CD14-positive monocyte (primary cell): ENCODE measurements around the gene DNLZ. TPM values are rescaled to one million over a fixed set of nuclear protein-coding genes. Genes with fewer than 3 reads are reported as not detected.

ENCODE experiments used
- DNase-seq, 3 donors: peaks; one replicate each; pipeline ENCODE4 v3.0.0-alpha.2; 2011 to 2022
- H2AFZ ChIP-seq: 2 replicates; pipeline ENCODE4 v1.6.0; 2012; ENCODE audit warnings: mild to moderate bottlenecking, low read depth, low read length, inconsistent platforms; ENCODE audit not compliant: insufficient read depth, poor library complexity, severe bottlenecking
- H3K27ac ChIP-seq, 2 donors: 1 replicate in 1 of 2; 2 replicates in 1 of 2; pipeline ENCODE4 v1.5.1; 2012 to 2013; ENCODE audit warnings: low read length in 2 of 2, control low read depth in 1 of 2, inconsistent platforms in 1 of 2, low read depth in 1 of 2, mild to moderate bottlenecking in 1 of 2
- H3K27me3 ChIP-seq, 2 donors: one replicate each; pipeline versions ENCODE4 v1.6.0 to v1.6.1; 2011 to 2013; ENCODE audit warnings: low read length in 2 of 2; ENCODE audit not compliant: control insufficient read depth in 2 of 2, insufficient read depth in 2 of 2
- H3K36me3 ChIP-seq, 2 donors: replicated peaks in 1 of 2; 1 replicate in 1 of 2; 2 replicates in 1 of 2; pipeline versions ENCODE4 v1.5.1 to v1.6.1; 2012 to 2013; ENCODE audit warnings: low read length in 2 of 2, control low read depth in 1 of 2, inconsistent platforms in 1 of 2, mild to moderate bottlenecking in 1 of 2; ENCODE audit not compliant: insufficient read depth in 2 of 2, control insufficient read depth in 1 of 2
- H3K4me1 ChIP-seq, 2 donors: 1 replicate in 1 of 2; 2 replicates in 1 of 2; pipeline versions ENCODE4 v1.5.1 to v1.6.1; 2012 to 2013; ENCODE audit warnings: low read length in 2 of 2, control low read depth in 1 of 2, inconsistent platforms in 1 of 2, mild to moderate bottlenecking in 1 of 2, moderate library complexity in 1 of 2; ENCODE audit not compliant: insufficient read depth in 2 of 2, control insufficient read depth in 1 of 2
- H3K4me2 ChIP-seq: replicated peaks from 2 replicates; pipeline ENCODE3; 2012; ENCODE audit warnings: low read length, moderate library complexity, mild to moderate bottlenecking; ENCODE audit not compliant: poor library complexity, severe bottlenecking; ENCODE audit errors: extremely low read depth
- H3K4me3 ChIP-seq, 3 experiments: fragments of 200-600 bp in 1 of 3; sonication (generic) in 1 of 3; replicated peaks in 1 of 3; 1 replicate in 2 of 3; 2 replicates in 1 of 3; pipeline ENCODE4 v1.5.1; 2011 to 2013; ENCODE audit warnings: low read length in 3 of 3, mild to moderate bottlenecking in 3 of 3, control low read depth in 2 of 3, low read depth in 2 of 3, inconsistent platforms in 1 of 3, moderate library complexity in 1 of 3
- H3K79me2 ChIP-seq: 2 replicates; pipeline ENCODE4 v1.6.0; 2012; ENCODE audit warnings: mild to moderate bottlenecking, control low read depth, inconsistent platforms, low read length, moderate library complexity; ENCODE audit not compliant: insufficient read depth
- H3K9ac ChIP-seq: 2 replicates; pipeline ENCODE4 v1.6.0; 2017; ENCODE audit warnings: low read length, mild to moderate bottlenecking; ENCODE audit not compliant: insufficient read depth, poor library complexity, severe bottlenecking
- H3K9me3 ChIP-seq, 2 donors: replicated peaks in 1 of 2; 1 replicate in 1 of 2; 2 replicates in 1 of 2; pipeline versions ENCODE4 v1.5.1 to v1.6.1; 2012 to 2013; ENCODE audit warnings: low read length in 2 of 2, control low read depth in 1 of 2; ENCODE audit not compliant: control insufficient read depth in 1 of 2, insufficient read depth in 1 of 2
- H4K20me1 ChIP-seq: 2 replicates; pipeline ENCODE4 v1.6.0; 2012; ENCODE audit warnings: mild to moderate bottlenecking, low read length, control low read depth, moderate library complexity; ENCODE audit not compliant: insufficient read depth
- H3K27ac Mint-ChIP-seq, 7 donors: one replicate each; pipeline ENCODE4 v1.8.0; 2020; ENCODE audit warnings: mild to moderate bottlenecking in 7 of 7, mixed read lengths in 7 of 7, moderate library complexity in 6 of 7, inconsistent platforms in 2 of 7
- H3K27me3 Mint-ChIP-seq, 3 donors: one replicate each; pipeline ENCODE4 v1.8.0; 2021 to 2022; ENCODE audit warnings: low read depth in 3 of 3, mild to moderate bottlenecking in 3 of 3, mixed read lengths in 3 of 3, moderate library complexity in 3 of 3, inconsistent platforms in 1 of 3
- H3K36me3 Mint-ChIP-seq, 2 donors: one replicate each; pipeline ENCODE4 v1.8.0; 2020; ENCODE audit warnings: mixed read lengths in 2 of 2, inconsistent platforms in 1 of 2, mild to moderate bottlenecking in 1 of 2
- H3K4me1 Mint-ChIP-seq: one replicate; pipeline ENCODE4 v1.8.0; 2020; ENCODE audit warnings: mild to moderate bottlenecking, mixed read lengths
- H3K4me3 Mint-ChIP-seq, 2 donors: one replicate each; pipeline ENCODE4 v1.8.0; 2020; ENCODE audit warnings: mild to moderate bottlenecking in 2 of 2, mixed read lengths in 2 of 2, moderate library complexity in 1 of 2
- H3K9me3 Mint-ChIP-seq, 7 donors: one replicate each; pipeline ENCODE4 v1.8.0; 2020 to 2022; ENCODE audit warnings: mixed read lengths in 7 of 7, mild to moderate bottlenecking in 6 of 7, moderate library complexity in 6 of 7, inconsistent platforms in 2 of 7
- WGBS: methylation state at CpG from one replicate; pipeline ENCODE4 v1.1.5; 2013; ENCODE audit warnings: missing lambda C conversion rate; ENCODE audit not compliant: insufficient coverage; 5-methylcytosine and 5-hydroxymethylcytosine counted together
- intact Hi-C, 2 donors: fragments of 100-400 bp; cut with micrococcal nuclease; formaldehyde crosslinking; loops; one replicate each; pipeline versions ENCODE4 v1.15.0 to v1.15.1; 2023
- polyA plus RNA-seq, 3 donors: library from polyadenylated mRNA; depleted of rRNA in 1 of 3; unstranded in 2 of 3; stranded (reverse) in 1 of 3; fragments of 300-500 nt in 2 of 3; fragments of >200 nt in 1 of 3; fragmentation: Illumina TruSeq in 2 of 3; gene quantifications; 1 replicate in 2 of 3; 2 replicates in 1 of 3; pipeline ENCODE4 v1.2.3, GENCODE V29; 2012 to 2021
- TF ChIP-seq, protein P1 (sequence below): fragments of 200-600 bp; IDR thresholded peaks from one replicate; pipeline ENCODE4 v1.8.0; 2022; ENCODE audit warnings: antibody characterized with exemption, mild to moderate bottlenecking

Gene DNLZ
- polyA plus RNA-seq, 3 donors, result 5.1 to 20.5 (median 10.5) TPM

DNA sequence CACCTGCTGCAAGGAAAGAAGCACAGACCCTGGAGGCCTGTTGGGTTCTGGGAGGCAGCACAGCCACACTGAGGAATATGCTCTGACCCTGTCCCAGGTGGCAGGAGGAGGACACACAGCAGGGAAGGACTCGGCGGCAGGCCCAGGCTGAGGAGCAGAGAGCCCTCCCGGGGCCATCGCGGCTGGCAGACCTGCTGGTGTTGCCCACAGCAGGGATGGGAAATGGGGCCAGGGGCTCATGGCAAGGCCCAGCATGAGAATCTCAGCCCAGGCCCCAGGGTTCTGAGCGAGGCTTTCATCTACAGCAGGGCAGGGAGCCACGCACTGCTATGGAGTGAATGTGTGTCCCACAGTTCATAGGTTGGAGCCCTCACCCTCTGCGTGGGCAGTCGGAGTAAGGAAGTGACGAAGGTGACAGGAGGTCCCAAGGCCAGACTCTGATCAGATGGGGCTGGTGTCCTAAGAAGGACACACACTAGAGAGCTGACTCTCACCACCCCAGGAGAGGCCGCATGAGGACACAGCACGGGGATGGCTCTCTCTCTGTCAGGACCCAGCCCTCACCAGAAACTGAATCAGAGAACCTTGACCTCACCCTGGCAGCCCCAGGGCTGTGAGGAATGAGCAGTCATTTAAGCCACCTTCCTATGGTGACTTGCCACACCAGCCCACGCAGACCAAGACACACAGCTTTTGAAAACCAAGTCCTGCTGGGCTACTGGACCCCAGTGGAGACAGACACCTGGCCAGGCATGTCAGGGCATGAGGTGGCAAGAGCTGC lies 46.5 kb downstream of the DNLZ start:
- Histone ChIP-seq H3K36me3 (no peaks in the 10 kb centered on the region), H3K4me3 (no peak overlapping the region), H3K4me1 (no peaks in the 10 kb centered on the region), H3K27ac (no peak overlapping the region), H3K9ac (no peak overlapping the region), H3K79me2 (no peaks in the 10 kb centered on the region), H3K4me2 (no peak overlapping the region), H4K20me1 (no peaks in the 10 kb centered on the region), H2AFZ (no peak overlapping the region), H3K27me3 (no peaks in the 10 kb centered on the region), H3K9me3 (peaks cover 10 to 26% of the 10 kb centered on the region in 2 donors)
- intact Hi-C loops, result no loop called here
- no peak for DNase-seq
- peaks cover 1% of the 10 kb centered on the region for H3K4me1 Mint-ChIP-seq
- no peak overlapping the region for H3K27ac Mint-ChIP-seq
- H3K27me3 Mint-ChIP-seq, result peaks cover 2 to 3% (median 2%) of the 10 kb centered on the region in 3 donors
- peaks cover 0 to 6% of the 10 kb centered on the region in 2 donors for H3K36me3 Mint-ChIP-seq
- peaks cover 15 to 24% (median 18%) of the 10 kb centered on the region in 7 donors for H3K9me3 Mint-ChIP-seq
- TF ChIP-seq, protein P1, sequence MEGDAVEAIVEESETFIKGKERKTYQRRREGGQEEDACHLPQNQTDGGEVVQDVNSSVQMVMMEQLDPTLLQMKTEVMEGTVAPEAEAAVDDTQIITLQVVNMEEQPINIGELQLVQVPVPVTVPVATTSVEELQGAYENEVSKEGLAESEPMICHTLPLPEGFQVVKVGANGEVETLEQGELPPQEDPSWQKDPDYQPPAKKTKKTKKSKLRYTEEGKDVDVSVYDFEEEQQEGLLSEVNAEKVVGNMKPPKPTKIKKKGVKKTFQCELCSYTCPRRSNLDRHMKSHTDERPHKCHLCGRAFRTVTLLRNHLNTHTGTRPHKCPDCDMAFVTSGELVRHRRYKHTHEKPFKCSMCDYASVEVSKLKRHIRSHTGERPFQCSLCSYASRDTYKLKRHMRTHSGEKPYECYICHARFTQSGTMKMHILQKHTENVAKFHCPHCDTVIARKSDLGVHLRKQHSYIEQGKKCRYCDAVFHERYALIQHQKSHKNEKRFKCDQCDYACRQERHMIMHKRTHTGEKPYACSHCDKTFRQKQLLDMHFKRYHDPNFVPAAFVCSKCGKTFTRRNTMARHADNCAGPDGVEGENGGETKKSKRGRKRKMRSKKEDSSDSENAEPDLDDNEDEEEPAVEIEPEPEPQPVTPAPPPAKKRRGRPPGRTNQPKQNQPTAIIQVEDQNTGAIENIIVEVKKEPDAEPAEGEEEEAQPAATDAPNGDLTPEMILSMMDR, result no peak
- H3K4me3 Mint-ChIP-seq, result no peak overlapping the region
- 97% methylated on average over 12 of the region's 13 CpGs for WGBS

DNA sequence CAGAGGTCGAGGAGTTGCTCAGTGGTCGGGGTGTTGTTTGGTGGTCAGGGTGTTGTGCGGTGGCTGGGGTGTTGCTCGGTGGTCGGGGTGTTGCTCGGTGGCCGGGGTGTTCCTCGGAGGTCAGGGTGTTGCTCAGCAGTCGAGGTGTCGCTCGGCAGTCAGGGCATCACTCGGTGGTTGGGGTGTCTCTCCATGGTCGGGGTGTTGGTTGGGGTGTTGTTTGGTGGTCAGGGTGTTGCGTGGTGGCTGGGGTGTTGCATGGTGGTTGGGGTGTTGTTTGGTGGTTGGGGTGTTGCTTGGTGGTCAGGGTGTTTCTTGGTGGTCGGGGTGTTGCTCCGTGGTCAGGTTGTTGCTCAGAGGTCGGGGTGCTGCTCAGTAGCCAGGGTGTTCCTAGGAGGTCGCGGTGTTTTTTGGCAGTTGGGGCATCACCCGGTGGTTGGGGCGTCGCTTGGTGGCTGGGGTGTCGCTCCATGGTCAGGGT lies 47.2 kb downstream of the DNLZ start:
- peaks cover under 1 to 2% (median 2%) of the 10 kb centered on the region in 3 donors for H3K27me3 Mint-ChIP-seq
- intact Hi-C loops, result no loop called here
- Histone ChIP-seq H2AFZ (no peak overlapping the region), H3K4me3 (no peak overlapping the region), H3K79me2 (no peaks in the 10 kb centered on the region), H3K4me2 (no peak overlapping the region), H3K9me3 (peaks cover 10 to 26% of the 10 kb centered on the region in 2 donors), H3K4me1 (no peaks in the 10 kb centered on the region), H3K36me3 (no peaks in the 10 kb centered on the region), H3K9ac (no peak overlapping the region), H3K27me3 (no peaks in the 10 kb centered on the region), H3K27ac (no peak overlapping the region), H4K20me1 (no peaks in the 10 kb centered on the region)
- H3K4me3 Mint-ChIP-seq, result no peak overlapping the region
- WGBS, result 97% methylated on average over 21 of the region's 23 CpGs
- TF ChIP-seq, protein P1, result no peak
- no peak for DNase-seq
- peaks cover 0 to 6% of the 10 kb centered on the region in 2 donors for H3K36me3 Mint-ChIP-seq
- peak overlapping the region in 1 of 7 donors; percentile 7 for H3K27ac Mint-ChIP-seq
- no peaks in the 10 kb centered on the region for H3K4me1 Mint-ChIP-seq
- H3K9me3 Mint-ChIP-seq, result peaks cover 15 to 24% (median 18%) of the 10 kb centered on the region in 7 donors
